HCT116 (cell line): ENCODE data around the gene ELFN2. TPM values are rescaled to one million over a fixed set of nuclear protein-coding genes. Genes with fewer than 3 reads are reported as not detected.

ENCODE experiments used
- ATAC-seq: fragments of 200-7000 bp; cut with Tn5 transposase; 2 replicates; pipeline ENCODE4 v1.9.1; 2020; ENCODE audit warnings: mild to moderate bottlenecking, moderate library complexity
- BruUV-seq: library from RNA; stranded (reverse); fragments of 400-500 nt; replicated peaks from 2 replicates; lab custom pipeline; 2021; lab: Mats Ljungman, UMichigan
- CTCF ChIA-PET: fragments of 300-600 bp; sonication (Branson Sonifier 250); formaldehyde crosslinking; loops from one replicate; lab custom pipeline; 2021; ENCODE audit warnings: antibody characterized with exemption; lab: Charles Lee
- POLR2A ChIA-PET: fragments of 300-600, 350-600 bp; sonication (Branson Sonifier 250); formaldehyde crosslinking; loops from one replicate; lab custom pipeline; 2021; ENCODE audit warnings: antibody characterized with exemption; lab: Charles Lee
- RAD21 ChIA-PET, 2 experiments: fragments of 300-600 bp; sonication (Branson Sonifier 250); formaldehyde crosslinking; loops; one replicate each; lab custom pipeline; 2023; ENCODE audit warnings: low total read pairs in 2 of 2; ENCODE audit not compliant: uncharacterized antibody in 2 of 2, unreplicated experiment in 2 of 2, low non-redundant PET in 1 of 2; lab: Charles Lee
- DNase-seq: peaks from one replicate; pipeline ENCODE4 v3.0.0-alpha.2; 2010; ENCODE audit warnings: low read depth, low spot score
- H2AFZ ChIP-seq: fragments of 200-600 bp; shearing (Covaris generic), sonication (generic); 2 replicates; pipeline ENCODE4 v1.6.1; 2017; ENCODE audit warnings: low read depth, mixed run types, mixed read lengths, antibody characterized with exemption, low read length; ENCODE audit not compliant: poor library complexity, severe bottlenecking
- H3K27ac ChIP-seq: 2 replicates; pipeline ENCODE4 v1.5.1; 2012; ENCODE audit warnings: low read depth, low read length
- H3K27me3 ChIP-seq: fragments of 200-600 bp; sonication (generic); 2 replicates; pipeline ENCODE4 v1.6.1; 2016; ENCODE audit warnings: mixed run types, low read length, mixed read lengths; ENCODE audit not compliant: insufficient read depth
- H3K36me3 ChIP-seq, 2 experiments: fragments of 200-500 bp in 1 of 2; fragments of 200-600 bp in 1 of 2; sonication (Bioruptor generic) in 1 of 2; sonication (generic) in 1 of 2; 2 replicates each; pipeline versions ENCODE4 v1.5.1 to v1.6.1; 2014 to 2016; ENCODE audit warnings: low read length in 2 of 2, inconsistent platforms in 1 of 2, mixed read lengths in 1 of 2, mixed run types in 1 of 2; ENCODE audit not compliant: insufficient read depth in 2 of 2, control insufficient read depth in 1 of 2
- H3K4me1 ChIP-seq, 2 experiments: fragments of 200-600 bp in 1 of 2; sonication (generic) in 1 of 2; 2 replicates each; pipeline versions ENCODE4 v1.5.1 to v1.6.1; 2012 to 2017; ENCODE audit warnings: low read length in 2 of 2, inconsistent platforms in 1 of 2, mild to moderate bottlenecking in 1 of 2, mixed read lengths in 1 of 2, mixed run types in 1 of 2, moderate library complexity in 1 of 2; ENCODE audit not compliant: insufficient read depth in 2 of 2, control insufficient read depth in 1 of 2
- H3K4me2 ChIP-seq: fragments of 200-600 bp; sonication (generic); 2 replicates; pipeline ENCODE4 v1.6.1; 2017; ENCODE audit warnings: mixed run types, low read length, mixed read lengths
- H3K4me3 ChIP-seq, 2 experiments: fragments of 200-600 bp in 1 of 2; sonication (generic) in 1 of 2; replicated peaks in 1 of 2; 2 replicates each; pipeline ENCODE4 v1.5.1; 2011 to 2016; ENCODE audit warnings: low read length in 2 of 2, control low read depth in 1 of 2, low read depth in 1 of 2, mild to moderate bottlenecking in 1 of 2, mixed read lengths in 1 of 2, mixed run types in 1 of 2
- H3K79me2 ChIP-seq: fragments of 200-600 bp; sonication (generic); 2 replicates; pipeline ENCODE4 v1.6.1; 2017; ENCODE audit warnings: mild to moderate bottlenecking, mixed run types, low read length, moderate library complexity, mixed read lengths; ENCODE audit not compliant: insufficient read depth
- H3K9ac ChIP-seq: fragments of 200-600 bp; sonication (generic); 2 replicates; pipeline ENCODE4 v1.6.1; 2016; ENCODE audit warnings: low read length, mixed read lengths
- H3K9me2 ChIP-seq: fragments of 200-600 bp; sonication (generic), shearing (Covaris generic); 2 replicates; pipeline ENCODE4 v1.6.1; 2017; ENCODE audit warnings: mixed run types, mild to moderate bottlenecking, moderate library complexity; ENCODE audit not compliant: insufficient read depth
- H3K9me3 ChIP-seq, 2 experiments: fragments of 200-500 bp in 1 of 2; fragments of 200-600 bp in 1 of 2; sonication (Bioruptor generic) in 1 of 2; sonication (generic) in 1 of 2; 2 replicates each; pipeline ENCODE4 v1.6.1; 2014 to 2017; ENCODE audit warnings: low read length in 2 of 2, mixed read lengths in 2 of 2, inconsistent platforms in 1 of 2, low read depth in 1 of 2, mild to moderate bottlenecking in 1 of 2, mixed run types in 1 of 2, moderate library complexity in 1 of 2; ENCODE audit not compliant: control insufficient read depth in 1 of 2, insufficient read depth in 1 of 2
- H4K20me1 ChIP-seq: fragments of 200-600 bp; sonication (generic), shearing (Covaris generic); 2 replicates; pipeline ENCODE4 v1.6.1; 2017; ENCODE audit warnings: mixed run types, mild to moderate bottlenecking, moderate library complexity; ENCODE audit not compliant: insufficient read depth
- CEBPB ChIP-seq: IDR thresholded peaks from 2 replicates; pipeline ENCODE4 v1.6.1; 2012; ENCODE audit warnings: low read depth
- ELF1 ChIP-seq: IDR thresholded peaks from 2 replicates; pipeline ENCODE4 v1.6.1; 2012; ENCODE audit warnings: low read depth, borderline replicate concordance
- EZH2 ChIP-seq: fragments of 200-600 bp; sonication (generic); IDR thresholded peaks from 2 replicates; pipeline ENCODE4 v1.6.1; 2017; ENCODE audit warnings: antibody characterized with exemption, mixed run types
- FOSL1 ChIP-seq: IDR thresholded peaks from 2 replicates; pipeline ENCODE4 v1.6.1; 2012; ENCODE audit warnings: low read depth
- MAX ChIP-seq: IDR thresholded peaks from 2 replicates; pipeline ENCODE4 v1.6.1; 2012
- POLR2A ChIP-seq: IDR thresholded peaks from 2 replicates; pipeline ENCODE4 v1.7.0; 2011; ENCODE audit warnings: borderline replicate concordance; ENCODE audit not compliant: insufficient read depth, insufficient read length; ENCODE audit errors: extremely low read depth
- RAD21 ChIP-seq: IDR thresholded peaks from 2 replicates; pipeline ENCODE4 v1.6.1; 2012; ENCODE audit warnings: low read depth, mild to moderate bottlenecking
- REST ChIP-seq: IDR thresholded peaks from 2 replicates; pipeline ENCODE4 v1.6.1; 2012; ENCODE audit warnings: low read depth
- SP1 ChIP-seq: IDR thresholded peaks from 2 replicates; pipeline ENCODE4 v1.6.1; 2012; ENCODE audit warnings: low read depth
- YY1 ChIP-seq: IDR thresholded peaks from 2 replicates; pipeline ENCODE4 v1.6.1; 2011; ENCODE audit warnings: low read length, low read depth, moderate library complexity, mild to moderate bottlenecking; ENCODE audit not compliant: insufficient replicate concordance; ENCODE audit errors: extremely low read depth
- ZBTB33 ChIP-seq: IDR thresholded peaks from 2 replicates; pipeline ENCODE4 v1.6.1; 2011; ENCODE audit warnings: mild to moderate bottlenecking, low read length, moderate library complexity; ENCODE audit not compliant: insufficient replicate concordance; ENCODE audit errors: extremely low read depth
- ZFX ChIP-seq: fragments of 450-650 bp; IDR thresholded peaks from 2 replicates; pipeline ENCODE4 v1.6.1; 2017
- ZNF274 ChIP-seq: fragments of 200-500 bp; sonication (Bioruptor generic); IDR thresholded peaks from 2 replicates; pipeline ENCODE4 v1.6.1; 2014; ENCODE audit warnings: mild to moderate bottlenecking, low read depth, low read length, inconsistent platforms
- intact Hi-C: fragments of 100-400 bp; cut with micrococcal nuclease; formaldehyde crosslinking; loops from 2 replicates; pipeline ENCODE4 v1.10.0; 2022
- total RNA-seq: library from RNA; stranded (reverse); gene quantifications from one replicate; pipeline ENCODE4 v1.2.1, GENCODE V29; 2021; ENCODE audit not compliant: unreplicated experiment

The ELFN2 gene
- total RNA-seq, 1 experiment from 2014 or later: 45.4 TPM

GRCh38 chr22:37401401-37402183, 25.7 kb downstream of the ELFN2 start:
- ATAC-seq (no peak), DNase-seq (no peak)
- ChIA-PET POLR2A (interaction anchor here (0.6 kb wide), 1 partner anchor 158 kb away, joined by 3 read pairs; no protein-coding TSS in a partner anchor), CTCF (interaction anchor here (0.8 kb wide), 1 partner anchor 29 kb away, joined by 3 read pairs; no protein-coding TSS in a partner anchor), RAD21 (no interaction called here)
- BruUV-seq: no TSS peak
- Histone ChIP-seq H3K4me1 (peaks cover 13 to 22% of the 10 kb centered on the region in 2 experiments; a peak in 3 of 4 replicates), H3K27me3 (no peaks in the 10 kb centered on the region), H4K20me1 (no peaks in the 10 kb centered on the region), H3K9ac (no peak overlapping the region), H3K9me2 (no peaks in the 10 kb centered on the region), H3K4me2 (no peak overlapping the region), H2AFZ (no peak overlapping the region), H3K36me3 (no peaks in the 10 kb centered on the region), H3K9me3 (no peaks in the 10 kb centered on the region), H3K27ac (peak overlapping the region; percentile 4; the same call in 1 of the 2 replicates), H3K79me2 (peaks cover 26% of the 10 kb centered on the region), H3K4me3 (no peak overlapping the region)
- TF ChIP-seq ZFX: no peak
- TF ChIP-seq RAD21: no peak
- TF ChIP-seq ZBTB33: no peak
- no peak for TF ChIP-seq POLR2A
- no peak for TF ChIP-seq CEBPB
- TF ChIP-seq REST: no peak
- no peak for TF ChIP-seq MAX
- no peak for TF ChIP-seq FOSL1
- no peak for TF ChIP-seq ELF1
- TF ChIP-seq SP1: no peak
- TF ChIP-seq YY1: no peak
- no peak for TF ChIP-seq EZH2
- no peak for TF ChIP-seq ZNF274
- intact Hi-C loops: no loop called here
